T-helper 1 cell treated with Interleukin-12 subunit alpha and Interleukin-12 subunit beta and Interleukin-4 antibody, amounts not matched to agents 30 ng/mL and 1 ng/mL, for 36 hours (primary cell): ENCODE data around the gene GP9. TPM values are rescaled to one million over a fixed set of nuclear protein-coding genes. Genes with fewer than 3 reads are reported as not detected.

Experiments used
- intact Hi-C: fragments of 100-400 bp; cut with micrococcal nuclease; formaldehyde crosslinking; loops from one replicate; pipeline ENCODE4 v1.15.1; 2024
- total RNA-seq: library from RNA; stranded (reverse); gene quantifications from 2 replicates; pipeline ENCODE4 v1.2.3, GENCODE V29; 2022

GP9 gene
- total RNA-seq, 1 donor from 2014 or later, result not detected

GRCh38 chr3:129047553-129047839 lies 13.1 kb upstream of the GP9 start:
- intact Hi-C loops, result no loop called here

GRCh38 chr3:129050556-129051295 lies 9.9 kb upstream of the GP9 start:
- intact Hi-C loops, result loop anchor here (5.0 kb wide), 1 partner anchor 132 kb away; the partner anchor contains the start of gene CNBP

GRCh38 chr3:129051871-129052340 lies 8.7 kb upstream of the GP9 start:
- intact Hi-C loops, result loop anchor here (5.0 kb wide), 1 partner anchor 130 kb away; the partner anchor contains the start of gene CNBP

GRCh38 chr3:129052675-129053074 lies 7.9 kb upstream of the GP9 start:
- intact Hi-C loops, result loop anchor here (1.0 to 5.0 kb wide), 6 partner anchors 25 to 193 kb away; partner anchors contain the start of genes CNBP and ISY1

- intact Hi-C loops, result loop anchor here (5.0 kb wide), 1 partner anchor 128 kb away; the partner anchor contains the start of gene CNBP
Measured at GRCh38 chr3:129054605-129055104, 5.9 kb upstream of the GP9 start.

GRCh38 chr3:129056451-129057173 lies 4.0 kb upstream of the GP9 start:
- intact Hi-C loops, result no loop called here

GRCh38 chr3:129057249-129057648 lies 3.3 kb upstream of the GP9 start:
- intact Hi-C loops, result no loop called here

GRCh38 chr3:129058441-129059200 lies 2.0 kb upstream of the GP9 start:
- intact Hi-C loops, result no loop called here

GRCh38 chr3:129059311-129059958 lies 1.1 kb upstream of the GP9 start:
- intact Hi-C loops, result no loop called here

GRCh38 chr3:129061023-129061887 lies 676 bp downstream of the GP9 start:
- intact Hi-C loops, result no loop called here

GRCh38 chr3:129061888-129062834 lies 1.6 kb downstream of the GP9 start:
- intact Hi-C loops, result no loop called here

GRCh38 chr3:129063091-129063640 lies 2.6 kb downstream of the GP9 start:
- intact Hi-C loops, result no loop called here

GRCh38 chr3:129063841-129064482 lies 3.4 kb downstream of the GP9 start:
- intact Hi-C loops, result no loop called here

GRCh38 chr3:129065016-129065719 lies 4.6 kb downstream of the GP9 start:
- intact Hi-C loops, result no loop called here

GRCh38 chr3:129065720-129066073 lies 5.1 kb downstream of the GP9 start:
- intact Hi-C loops, result no loop called here

GRCh38 chr3:129067719-129068118 lies 7.1 kb downstream of the GP9 start:
- intact Hi-C loops, result loop anchor here (1.0 to 2.0 kb wide), 3 partner anchors 40 to 73 kb away; partner anchors contain the start of gene CFAP92

- intact Hi-C loops, result loop anchor here (1.0 to 2.0 kb wide), 3 partner anchors 41 to 74 kb away; partner anchors contain the start of gene CFAP92
Measured at GRCh38 chr3:129068291-129068886, 7.8 kb downstream of the GP9 start.
